OCI-M2 (cell line): ENCODE results near the gene TMEM41B.
"Not testable (repeated sequence)": the region's sequence is repeated elsewhere in the genome, so short reads cannot be mapped to it uniquely, and the experiment has no call there.

Experiments
- DNase-seq: peaks from one replicate; lab custom pipeline; 2025; ENCODE audit not compliant: unreplicated experiment; lab: John Stamatoyannopoulos, UW

TMEM41B gene

GRCh38 chr11:9263840-9264315 lies 50.5 kb downstream of the TMEM41B start:
- DNase-seq, result no peak

GRCh38 chr11:9260838-9261146 lies 53.6 kb downstream of the TMEM41B start:
- not testable (repeated sequence) for DNase-seq

DNA sequence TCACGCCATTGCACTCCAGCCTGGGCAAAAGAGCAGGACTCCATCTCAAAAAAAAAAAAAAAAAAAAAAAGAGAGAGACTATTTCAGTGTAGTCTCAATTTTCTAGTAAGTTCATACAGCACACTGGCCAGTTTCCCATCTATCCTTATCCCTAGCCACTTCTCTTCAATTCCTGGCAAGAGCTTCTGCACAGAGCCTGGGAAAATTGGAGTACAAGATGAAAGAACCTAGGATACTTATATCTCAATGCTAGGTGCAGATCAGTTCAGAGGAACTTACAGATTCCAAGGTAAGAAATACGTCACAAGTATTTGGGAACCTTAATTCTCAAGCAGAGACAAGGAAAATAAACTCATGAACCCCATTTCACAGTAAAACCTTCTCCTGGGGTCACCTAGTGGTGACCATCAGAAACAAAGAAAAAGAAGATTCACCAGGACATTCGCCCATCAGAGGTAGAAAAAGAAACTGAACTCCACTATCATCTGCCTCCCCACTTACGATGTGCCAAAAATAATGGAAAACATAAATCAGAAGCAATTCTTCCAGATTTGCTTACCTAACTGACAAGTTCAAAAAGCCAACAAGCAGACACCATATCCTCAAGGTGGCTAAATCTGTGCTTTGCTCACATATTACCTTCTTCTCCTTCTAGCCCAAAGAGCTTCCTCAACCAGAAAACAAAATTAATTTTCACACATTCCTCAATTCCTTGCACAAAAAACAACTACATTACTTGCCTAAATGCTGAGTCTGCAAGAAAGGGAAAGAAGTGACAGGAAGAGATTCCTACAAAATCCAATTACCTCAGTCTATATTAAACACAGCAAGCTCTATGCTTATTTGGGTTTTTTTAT lies 54.2 kb downstream of the TMEM41B start:
- DNase-seq, result no peak

DNA sequence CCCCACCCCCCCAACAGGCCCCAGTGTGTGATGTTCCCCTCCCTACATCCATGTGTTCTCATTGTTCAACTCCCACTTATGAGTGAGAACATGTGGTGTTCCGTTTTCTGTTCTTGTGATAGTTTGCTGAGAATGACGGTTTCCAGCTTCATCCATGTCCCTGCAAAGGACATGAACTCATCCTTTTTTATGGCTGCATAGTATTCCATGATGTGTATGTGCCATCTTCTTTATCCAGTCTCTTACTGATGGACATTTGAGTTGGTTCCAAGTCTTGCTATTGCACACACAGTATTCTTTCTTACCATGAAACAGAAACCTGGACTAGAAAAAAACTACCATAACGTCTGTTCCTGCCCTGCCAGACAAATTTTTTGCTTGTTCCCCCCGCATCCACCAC lies 56.1 kb downstream of the TMEM41B start:
- not testable (repeated sequence) for DNase-seq

- no peak for DNase-seq
Measured at GRCh38 chr11:9254416-9254815, 60.0 kb downstream of the TMEM41B start.

DNA sequence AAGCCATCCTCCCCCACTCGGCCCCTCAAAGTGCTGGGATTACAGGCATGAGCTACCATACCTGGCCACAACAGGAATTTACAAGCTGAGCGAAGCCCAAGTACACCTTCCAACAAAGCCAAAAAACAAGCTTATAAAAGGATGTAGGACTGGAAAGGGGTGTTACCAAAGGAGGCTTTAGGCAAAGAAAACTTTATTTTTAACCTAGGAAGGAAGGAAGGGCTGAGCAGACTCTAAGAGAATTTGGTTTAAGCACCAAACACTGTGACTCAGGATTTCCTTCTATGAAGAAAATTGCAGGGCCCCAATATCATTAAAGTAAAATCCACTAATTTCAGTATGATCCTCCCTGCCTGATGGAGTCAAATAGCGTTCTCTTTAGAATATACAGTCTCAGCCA lies 61.3 kb downstream of the TMEM41B start:
- no peak for DNase-seq

GRCh38 chr11:9251311-9251710 lies 63.1 kb downstream of the TMEM41B start:
- no peak for DNase-seq

GRCh38 chr11:9250139-9250582 lies 64.2 kb downstream of the TMEM41B start:
- no peak for DNase-seq

- DNase-seq, result no peak
Measured at GRCh38 chr11:9249252-9249651, 65.1 kb downstream of the TMEM41B start.

DNA sequence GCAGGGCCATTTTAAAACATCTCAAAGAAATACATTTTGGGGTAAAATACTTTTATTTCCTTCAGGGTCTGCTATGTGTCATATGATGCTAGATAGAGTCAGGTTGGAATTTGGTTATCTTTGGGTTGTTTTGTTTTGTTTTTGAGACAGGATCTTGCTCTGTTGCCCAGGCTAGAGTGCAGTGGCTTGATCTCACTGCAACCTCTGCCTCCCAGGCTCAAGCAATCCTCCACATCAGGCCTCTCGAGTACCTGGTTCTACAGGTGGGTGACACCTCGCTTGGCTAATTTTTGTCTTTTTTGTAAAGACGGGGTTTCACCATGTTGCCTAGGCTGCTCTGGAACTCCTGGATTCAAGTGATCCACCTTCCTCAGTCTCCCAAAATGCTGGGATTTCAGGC lies 66.5 kb downstream of the TMEM41B start:
- DNase-seq, result no peak

DNA sequence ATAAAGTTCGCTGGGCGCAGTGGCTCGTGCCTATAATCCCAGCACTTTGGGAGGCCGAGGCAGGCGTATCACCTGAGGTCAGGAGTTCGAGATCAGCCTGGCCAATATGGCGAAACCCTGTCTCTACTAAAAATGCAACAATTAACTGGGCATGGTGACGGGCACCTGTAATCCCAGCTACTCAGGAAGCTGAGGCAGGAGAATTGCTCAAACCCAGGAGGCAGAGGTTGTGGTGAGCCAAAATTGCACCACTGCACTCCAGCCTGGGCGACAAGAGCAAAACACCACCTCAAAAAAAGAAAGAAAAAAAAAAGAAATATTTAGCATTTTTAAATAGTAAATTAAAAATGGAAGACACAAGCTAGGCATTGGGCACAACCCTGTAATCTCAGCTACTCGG lies 78.2 kb downstream of the TMEM41B start:
- DNase-seq, result not testable (repeated sequence)

DNA sequence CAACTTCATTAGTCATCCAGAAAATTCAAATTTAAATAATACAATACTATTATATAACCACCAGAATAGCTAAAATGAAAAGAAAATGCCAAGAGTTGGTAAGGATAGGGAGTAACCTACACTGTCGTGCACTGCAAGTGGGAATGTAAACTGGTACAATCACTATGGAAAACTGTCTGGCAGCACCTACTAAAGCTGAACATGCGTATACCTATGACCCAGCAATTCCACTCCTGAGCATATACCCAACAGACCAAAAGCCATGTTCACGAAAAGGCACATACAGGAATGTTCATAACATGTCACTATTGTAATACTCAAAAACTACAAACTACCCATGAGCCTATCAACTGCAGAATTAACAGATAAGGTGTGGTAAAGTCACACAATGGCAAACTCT lies 81.9 kb downstream of the TMEM41B start:
- no peak for DNase-seq

- DNase-seq, result no peak
Measured at GRCh38 chr11:9231848-9232177, 82.6 kb downstream of the TMEM41B start.
